Neural cell (in vitro differentiated cells): ENCODE data around the gene ITGAV.

ENCODE experiments used
- POLR2AphosphoS5 ChIP-seq: IDR thresholded peaks from 2 replicates; pipeline ENCODE4 v1.6.1; 2012
- TAF1 ChIP-seq: IDR thresholded peaks from 2 replicates; pipeline ENCODE4 v1.6.1; 2012; ENCODE audit warnings: low read depth
- TF ChIP-seq, protein P1 (sequence below): fragments of 450-650 bp; IDR thresholded peaks from 2 replicates; pipeline ENCODE4 v1.5.1; 2014; ENCODE audit warnings: antibody characterized with exemption, mild to moderate bottlenecking, moderate library complexity; ENCODE audit not compliant: poor library complexity, severe bottlenecking
- TF ChIP-seq, protein P2 (sequence below): IDR thresholded peaks from 2 replicates; pipeline ENCODE4 v1.6.1; 2012; ENCODE audit warnings: borderline replicate concordance

DNA sequence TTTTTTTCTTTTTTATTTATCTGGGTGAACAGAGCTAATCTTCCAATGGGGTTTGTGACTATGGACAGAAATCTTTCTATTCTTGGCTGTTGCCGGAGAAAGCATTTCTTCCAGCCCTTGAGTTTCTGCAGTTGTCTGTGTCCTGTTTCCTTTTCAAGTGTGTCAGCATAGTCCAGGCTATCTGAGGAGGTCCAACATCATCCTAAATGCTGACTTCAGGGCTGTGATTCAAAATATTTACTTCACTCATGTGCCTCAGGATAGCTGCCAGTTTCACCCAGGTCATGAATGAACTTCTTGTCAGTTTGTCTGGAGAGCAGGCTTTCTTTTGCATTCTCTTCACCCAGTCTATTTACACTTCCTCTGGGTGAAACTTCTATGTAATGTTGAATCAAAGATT is 27.9 kb downstream of the ITGAV start:
- TF ChIP-seq POLR2AphosphoS5 = no peak
- TF ChIP-seq, protein P1, sequence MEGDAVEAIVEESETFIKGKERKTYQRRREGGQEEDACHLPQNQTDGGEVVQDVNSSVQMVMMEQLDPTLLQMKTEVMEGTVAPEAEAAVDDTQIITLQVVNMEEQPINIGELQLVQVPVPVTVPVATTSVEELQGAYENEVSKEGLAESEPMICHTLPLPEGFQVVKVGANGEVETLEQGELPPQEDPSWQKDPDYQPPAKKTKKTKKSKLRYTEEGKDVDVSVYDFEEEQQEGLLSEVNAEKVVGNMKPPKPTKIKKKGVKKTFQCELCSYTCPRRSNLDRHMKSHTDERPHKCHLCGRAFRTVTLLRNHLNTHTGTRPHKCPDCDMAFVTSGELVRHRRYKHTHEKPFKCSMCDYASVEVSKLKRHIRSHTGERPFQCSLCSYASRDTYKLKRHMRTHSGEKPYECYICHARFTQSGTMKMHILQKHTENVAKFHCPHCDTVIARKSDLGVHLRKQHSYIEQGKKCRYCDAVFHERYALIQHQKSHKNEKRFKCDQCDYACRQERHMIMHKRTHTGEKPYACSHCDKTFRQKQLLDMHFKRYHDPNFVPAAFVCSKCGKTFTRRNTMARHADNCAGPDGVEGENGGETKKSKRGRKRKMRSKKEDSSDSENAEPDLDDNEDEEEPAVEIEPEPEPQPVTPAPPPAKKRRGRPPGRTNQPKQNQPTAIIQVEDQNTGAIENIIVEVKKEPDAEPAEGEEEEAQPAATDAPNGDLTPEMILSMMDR = no peak
- no peak for TF ChIP-seq TAF1
- TF ChIP-seq, protein P2, sequence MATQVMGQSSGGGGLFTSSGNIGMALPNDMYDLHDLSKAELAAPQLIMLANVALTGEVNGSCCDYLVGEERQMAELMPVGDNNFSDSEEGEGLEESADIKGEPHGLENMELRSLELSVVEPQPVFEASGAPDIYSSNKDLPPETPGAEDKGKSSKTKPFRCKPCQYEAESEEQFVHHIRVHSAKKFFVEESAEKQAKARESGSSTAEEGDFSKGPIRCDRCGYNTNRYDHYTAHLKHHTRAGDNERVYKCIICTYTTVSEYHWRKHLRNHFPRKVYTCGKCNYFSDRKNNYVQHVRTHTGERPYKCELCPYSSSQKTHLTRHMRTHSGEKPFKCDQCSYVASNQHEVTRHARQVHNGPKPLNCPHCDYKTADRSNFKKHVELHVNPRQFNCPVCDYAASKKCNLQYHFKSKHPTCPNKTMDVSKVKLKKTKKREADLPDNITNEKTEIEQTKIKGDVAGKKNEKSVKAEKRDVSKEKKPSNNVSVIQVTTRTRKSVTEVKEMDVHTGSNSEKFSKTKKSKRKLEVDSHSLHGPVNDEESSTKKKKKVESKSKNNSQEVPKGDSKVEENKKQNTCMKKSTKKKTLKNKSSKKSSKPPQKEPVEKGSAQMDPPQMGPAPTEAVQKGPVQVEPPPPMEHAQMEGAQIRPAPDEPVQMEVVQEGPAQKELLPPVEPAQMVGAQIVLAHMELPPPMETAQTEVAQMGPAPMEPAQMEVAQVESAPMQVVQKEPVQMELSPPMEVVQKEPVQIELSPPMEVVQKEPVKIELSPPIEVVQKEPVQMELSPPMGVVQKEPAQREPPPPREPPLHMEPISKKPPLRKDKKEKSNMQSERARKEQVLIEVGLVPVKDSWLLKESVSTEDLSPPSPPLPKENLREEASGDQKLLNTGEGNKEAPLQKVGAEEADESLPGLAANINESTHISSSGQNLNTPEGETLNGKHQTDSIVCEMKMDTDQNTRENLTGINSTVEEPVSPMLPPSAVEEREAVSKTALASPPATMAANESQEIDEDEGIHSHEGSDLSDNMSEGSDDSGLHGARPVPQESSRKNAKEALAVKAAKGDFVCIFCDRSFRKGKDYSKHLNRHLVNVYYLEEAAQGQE = no peak
